NCI-H2107 (cell line): Measurements from ENCODE around the gene CA4.
"Not testable (repeated sequence)": the region's sequence is repeated elsewhere in the genome, so short reads cannot be mapped to it uniquely, and the experiment has no call there.

Experiments used
- DNase-seq: peaks from one replicate; lab custom pipeline; 2025; lab: John Stamatoyannopoulos, UW

The CA4 gene

DNA sequence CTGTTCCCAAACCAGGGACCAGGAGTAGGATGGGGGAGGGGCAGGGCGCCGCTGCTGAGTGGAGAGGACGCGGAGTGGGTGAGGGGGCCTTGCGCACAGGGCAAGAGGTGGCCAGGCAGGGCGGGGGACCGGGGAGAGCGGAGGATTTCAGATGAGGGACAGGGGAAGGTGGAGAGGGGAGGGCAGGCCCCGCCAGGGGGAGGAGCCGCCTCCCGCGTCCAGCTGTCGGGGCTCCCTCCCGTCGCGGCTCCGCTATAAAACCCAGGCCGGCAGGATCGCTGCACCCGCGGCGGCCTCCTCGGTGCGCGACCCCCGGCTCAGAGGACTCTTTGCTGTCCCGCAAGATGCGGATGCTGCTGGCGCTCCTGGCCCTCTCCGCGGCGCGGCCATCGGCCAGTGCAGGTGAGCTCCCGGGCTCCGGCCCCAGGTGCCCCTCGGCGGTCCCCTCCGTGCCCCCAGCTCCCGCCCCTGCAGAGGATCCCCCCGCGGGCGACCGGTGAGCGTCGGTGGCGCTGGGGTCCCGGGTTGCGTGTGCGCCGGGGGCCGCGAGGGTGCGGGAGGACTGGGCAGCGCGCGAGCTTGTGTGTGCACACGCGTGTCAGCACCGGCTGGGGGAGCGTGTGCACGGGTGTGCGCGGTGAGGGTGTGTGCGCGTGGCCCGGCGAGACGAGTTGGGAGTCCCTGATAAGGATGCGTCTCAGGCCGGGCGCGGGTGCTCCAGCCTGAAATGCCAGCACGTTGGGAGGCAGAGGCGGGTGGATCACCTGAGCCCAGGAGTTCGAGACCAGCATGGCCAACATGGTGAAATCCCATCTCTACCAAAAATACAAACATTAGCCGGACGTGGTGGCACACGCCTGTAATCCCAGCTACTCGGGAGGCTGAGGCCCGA is at the start of gene CA4:
Gene CA4, plus strand, starts transcription at position 283 of the 892 bp plus-strand sequence. Its CDS starts 62 bp downstream, at position 345.
- no peak for DNase-seq

- DNase-seq, result not testable (repeated sequence)
Measured at GRCh38 chr17:60100577-60100976, 49.2 kb upstream of the CA4 start.

GRCh38 chr17:60102015-60102631 is 47.6 kb upstream of the CA4 start:
- DNase-seq, result not testable (repeated sequence)

DNA sequence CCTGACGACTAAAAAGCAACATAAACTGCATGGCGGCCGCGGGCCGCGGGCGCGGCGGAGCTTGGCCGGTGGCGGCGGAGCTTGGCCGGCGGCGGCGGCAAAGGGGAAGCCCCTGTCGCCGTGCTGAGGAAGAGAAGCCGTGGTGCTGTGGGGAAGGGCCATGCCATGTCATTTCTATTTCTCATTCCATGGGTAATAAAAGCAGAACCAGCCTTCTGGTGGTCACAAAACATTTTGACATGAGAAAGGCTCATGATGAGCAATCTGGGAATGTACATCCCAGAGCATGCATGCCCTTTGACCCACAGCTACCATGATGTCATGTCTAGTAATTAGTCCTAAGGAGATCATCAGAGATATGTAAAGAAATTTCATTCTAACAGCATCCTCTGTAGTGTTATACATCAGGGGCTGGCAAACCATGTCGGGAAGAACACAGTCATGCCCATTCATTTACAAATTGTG is 47.1 kb upstream of the CA4 start:
- no peak for DNase-seq

DNA sequence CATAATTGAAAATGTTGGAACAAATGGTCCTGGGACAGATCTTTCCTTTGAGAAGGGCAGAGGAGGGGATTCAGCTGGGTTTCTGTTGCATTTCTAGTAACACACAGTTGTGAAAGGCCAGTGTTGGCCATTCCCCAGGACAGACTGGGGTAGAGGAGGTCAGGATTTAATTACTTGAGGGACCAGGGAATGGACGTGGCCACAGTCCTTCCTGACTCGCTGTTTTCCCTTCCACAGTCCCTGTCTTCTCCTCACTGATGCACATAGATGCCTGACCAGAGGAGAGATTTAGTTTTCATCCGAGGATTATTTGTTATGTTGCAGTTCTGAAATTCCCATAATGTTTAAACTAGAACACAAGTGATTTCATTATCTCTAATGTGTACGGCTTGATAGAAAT is 45.8 kb upstream of the CA4 start:
- DNase-seq, result no peak

GRCh38 chr17:60106340-60107059 is 43.3 kb upstream of the CA4 start:
- DNase-seq, result no peak

GRCh38 chr17:60107526-60108257 is 42.1 kb upstream of the CA4 start:
- no peak for DNase-seq

GRCh38 chr17:60108309-60108708 is 41.5 kb upstream of the CA4 start:
- not testable (repeated sequence) for DNase-seq

GRCh38 chr17:60108712-60109111 is 41.1 kb upstream of the CA4 start:
- no peak for DNase-seq

- no peak for DNase-seq
Measured at GRCh38 chr17:60109161-60109560, 40.6 kb upstream of the CA4 start.

DNA sequence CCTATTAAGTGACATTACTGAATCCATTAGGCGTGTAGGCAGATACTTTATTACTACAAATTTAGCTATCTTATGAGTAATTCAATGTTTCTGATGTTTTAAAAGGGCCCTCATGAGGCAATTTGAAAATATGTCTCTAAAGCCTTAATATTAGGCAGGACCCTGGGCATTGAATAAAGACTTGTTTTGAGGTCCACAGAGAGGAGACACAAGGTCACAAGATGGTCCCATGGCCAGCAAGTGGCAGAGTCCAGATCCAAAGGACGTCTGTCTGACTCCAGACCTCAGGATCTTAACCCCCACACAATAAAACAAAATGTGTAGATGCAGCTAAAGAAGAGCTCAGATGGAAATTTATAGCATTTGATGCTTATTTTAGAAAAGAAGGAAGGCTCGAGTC is 39.2 kb upstream of the CA4 start:
- DNase-seq, result no peak

GRCh38 chr17:60111661-60112060 is 38.1 kb upstream of the CA4 start:
- DNase-seq, result not testable (repeated sequence)

DNA sequence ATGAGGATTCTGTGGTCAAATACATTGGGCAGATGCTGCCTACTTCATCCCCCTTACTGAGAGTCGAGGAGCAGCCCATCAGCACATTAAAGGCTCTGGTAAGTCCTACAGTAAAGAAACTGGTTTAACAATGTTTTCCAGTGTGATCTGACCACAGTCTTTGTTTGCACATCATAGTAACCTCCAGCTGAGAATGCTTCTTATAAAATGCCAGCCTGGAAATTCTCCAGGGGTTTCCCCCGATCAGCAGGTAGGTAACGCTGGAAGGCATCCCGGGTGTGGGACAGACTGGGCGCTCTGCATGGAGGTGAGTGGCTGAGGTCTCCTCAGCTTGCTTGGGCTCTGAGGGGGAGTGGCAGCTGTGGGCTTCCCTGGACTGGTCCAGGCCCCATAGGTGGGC is 34.4 kb upstream of the CA4 start:
- not testable (repeated sequence) for DNase-seq

- not testable (repeated sequence) for DNase-seq
Measured at GRCh38 chr17:60116196-60116595, 33.6 kb upstream of the CA4 start.

DNA sequence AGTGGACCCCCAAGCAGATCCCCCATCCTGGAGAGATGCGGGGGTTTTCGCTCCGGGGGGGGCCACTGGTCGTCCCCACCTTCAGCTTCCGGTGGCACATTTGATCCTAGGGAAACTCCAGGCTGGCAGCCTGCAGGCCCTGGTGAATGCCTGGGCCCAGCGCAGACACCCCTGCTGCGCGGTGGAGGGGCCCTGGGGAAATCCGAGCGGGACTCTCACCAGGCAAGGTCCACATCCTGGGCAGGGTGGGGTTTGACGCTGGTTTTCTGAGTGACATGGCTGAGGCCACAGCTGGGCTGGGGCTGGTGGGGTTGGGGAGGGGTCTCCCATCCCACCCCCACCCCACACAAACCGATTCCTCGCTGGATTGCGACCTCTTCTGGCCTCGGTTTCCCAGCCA is 30.6 kb upstream of the CA4 start:
- not testable (repeated sequence) for DNase-seq

- not testable (repeated sequence) for DNase-seq
Measured at GRCh38 chr17:60119807-60120748, 29.7 kb upstream of the CA4 start.

DNA sequence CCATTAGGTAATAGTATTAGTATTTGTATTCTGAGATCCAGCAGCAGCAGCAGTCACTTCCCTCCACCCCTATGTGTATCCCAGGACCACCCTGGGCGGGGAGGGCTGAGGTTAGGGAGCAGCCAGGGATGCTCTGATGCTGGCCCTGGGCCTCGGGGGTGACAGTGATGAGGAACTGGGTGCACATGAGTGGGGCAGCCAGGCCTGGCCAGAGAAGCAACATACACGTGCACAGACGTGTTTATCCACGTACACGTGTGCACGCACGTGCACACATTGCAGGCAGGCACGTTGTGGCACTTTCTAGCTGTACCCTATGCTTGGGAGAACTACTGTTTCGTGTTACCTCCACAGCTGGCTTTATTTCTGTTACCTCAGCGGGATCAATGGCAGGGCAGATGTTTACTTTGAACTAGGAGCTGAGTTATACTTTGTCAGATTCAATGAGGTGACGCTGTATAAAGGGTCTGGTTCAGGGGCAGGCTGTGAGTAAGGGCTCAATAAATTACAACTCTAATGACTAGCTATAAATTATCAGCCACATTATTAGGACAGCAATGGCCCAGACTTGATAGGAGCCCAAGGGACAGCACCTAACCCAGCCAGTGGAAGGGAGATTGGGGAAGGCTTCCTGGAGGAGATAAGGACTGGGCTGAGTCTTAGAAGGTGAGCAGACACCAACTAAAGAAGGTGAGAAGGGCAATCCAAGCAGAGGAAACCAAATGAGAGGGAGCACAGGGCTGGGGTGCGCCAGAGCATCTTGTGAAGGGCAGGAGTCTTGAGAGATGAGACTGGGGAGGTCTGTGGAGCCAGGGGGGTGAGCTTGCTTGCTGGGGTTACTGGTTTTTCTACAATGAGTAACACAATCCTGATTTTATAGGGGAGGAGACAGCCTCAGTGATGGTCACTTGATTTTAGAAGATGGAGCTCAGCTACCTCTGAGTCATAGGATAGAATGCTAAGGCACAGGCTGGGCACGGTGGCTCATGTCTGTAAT is 22.4 kb upstream of the CA4 start:
- no peak for DNase-seq

DNA sequence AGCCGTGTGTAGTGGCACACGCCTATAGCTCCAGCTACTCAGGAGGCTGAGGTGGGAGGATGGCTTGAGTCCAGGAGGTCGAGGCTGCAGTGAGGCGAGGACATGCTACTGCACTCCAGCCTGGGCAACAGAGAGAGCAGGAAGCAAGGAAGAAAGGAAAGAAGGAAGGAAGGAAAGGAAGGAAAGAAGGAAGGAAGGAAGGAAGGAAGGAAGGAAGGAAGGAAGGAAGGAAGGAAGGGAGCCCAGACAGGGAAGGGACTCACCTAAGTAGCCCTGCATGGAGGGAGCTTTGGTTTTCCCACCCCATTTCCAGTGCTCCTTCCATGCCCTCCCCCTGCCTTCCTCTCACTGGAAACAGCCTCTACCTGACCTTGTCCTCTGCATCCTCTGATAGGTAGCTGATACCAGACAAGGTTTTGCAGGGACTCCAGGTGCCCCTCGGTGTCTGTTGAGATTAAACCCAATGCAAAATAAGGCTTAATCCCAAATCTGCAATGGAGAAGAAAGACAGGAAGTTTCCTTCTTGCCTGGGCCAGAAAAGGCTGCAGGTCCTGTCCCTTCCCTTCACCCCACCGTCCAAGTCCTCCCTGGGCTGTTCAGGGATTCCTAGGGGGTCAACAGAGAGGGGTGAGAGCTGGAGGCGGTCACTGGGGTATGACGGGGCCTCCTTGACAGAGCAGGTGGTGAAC is 21.5 kb upstream of the CA4 start:
- no peak for DNase-seq

DNA sequence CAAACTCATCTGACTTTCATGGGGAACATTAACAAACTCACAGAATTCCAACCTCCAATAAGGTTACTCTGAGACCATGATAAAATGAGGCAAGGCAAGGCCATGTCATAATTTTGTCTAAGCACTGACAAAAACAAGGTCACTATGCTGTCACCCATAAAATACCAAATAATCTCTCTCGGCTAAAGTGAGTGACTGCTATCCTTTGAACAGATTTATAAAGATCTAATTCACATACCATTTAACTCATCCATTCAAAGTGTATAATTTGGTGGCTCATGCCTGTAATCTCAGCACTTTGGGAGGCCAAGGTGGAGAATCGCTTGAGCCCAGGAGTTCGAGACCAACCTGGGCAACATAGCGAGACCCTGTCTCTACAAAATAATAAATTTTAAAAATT is 20.6 kb upstream of the CA4 start:
- no peak for DNase-seq
